T-helper 22 cell (primary cell): Measurements from ENCODE around the gene PSME2.

Source experiments
- DNase-seq: peaks from one replicate; pipeline ENCODE4 v3.0.0-alpha.2; 2020; ENCODE audit warnings: low read depth

Gene PSME2

GRCh38 chr14:24146453-24146977 is at the start of gene PSME2:
TSS of gene PSME2 (minus strand) at chr14:24146610. CDS start at chr14:24146581, 29 bp downstream.
- DNase-seq, result peak; percentile 87

GRCh38 chr14:24195186-24196070 is 49.0 kb upstream of the PSME2 start, which contains the start of gene TM9SF1:
TSS of gene TM9SF1 (minus strand) at chr14:24195441. CDS start at chr14:24195019, 422 bp downstream.
- peak; percentile 80 for DNase-seq

GRCh38 chr14:24194873-24195185 is 48.4 kb upstream of the PSME2 start:
- DNase-seq, result no peak

GRCh38 chr14:24194186-24194872 is 47.9 kb upstream of the PSME2 start:
- DNase-seq, result no peak

- DNase-seq, result no peak
Measured at GRCh38 chr14:24192933-24193332, 46.5 kb upstream of the PSME2 start.

- no peak for DNase-seq
Measured at GRCh38 chr14:24190416-24190815, 44.0 kb upstream of the PSME2 start.

GRCh38 chr14:24189460-24189859 is 43.0 kb upstream of the PSME2 start:
- no peak for DNase-seq

GRCh38 chr14:24189059-24189375 is 42.6 kb upstream of the PSME2 start:
- DNase-seq, result no peak

- DNase-seq, result peak; percentile 94
Measured at GRCh38 chr14:24188251-24189058, 42.0 kb upstream of the PSME2 start, which contains the start of gene IPO4. TSS of gene IPO4 (minus strand) at chr14:24188816. CDS start at chr14:24188787, 29 bp downstream.

GRCh38 chr14:24187539-24187915 is 41.1 kb upstream of the PSME2 start:
- no peak for DNase-seq

- no peak for DNase-seq
Measured at GRCh38 chr14:24186831-24187538, 40.6 kb upstream of the PSME2 start.

- DNase-seq, result no peak
Measured at GRCh38 chr14:24185741-24186140, 39.3 kb upstream of the PSME2 start.

GRCh38 chr14:24185026-24185425 is 38.6 kb upstream of the PSME2 start:
- DNase-seq, result no peak

- DNase-seq, result no peak
Measured at GRCh38 chr14:24184104-24184970, 37.9 kb upstream of the PSME2 start.

- DNase-seq, result no peak
Measured at GRCh38 chr14:24183014-24183481, 36.6 kb upstream of the PSME2 start.

GRCh38 chr14:24182110-24182882 is 35.9 kb upstream of the PSME2 start:
- DNase-seq, result no peak

- DNase-seq, result no peak
Measured at GRCh38 chr14:24181371-24182077, 35.1 kb upstream of the PSME2 start.

- no peak for DNase-seq
Measured at GRCh38 chr14:24179961-24180796, 33.8 kb upstream of the PSME2 start.
